ENCODE measurements around the gene FHIT.

FHIT gene

GRCh38 chr3:60453326-60453725 lies 797.9 kb downstream of the FHIT start:
- TF ChIP-seq, protein P1, sequence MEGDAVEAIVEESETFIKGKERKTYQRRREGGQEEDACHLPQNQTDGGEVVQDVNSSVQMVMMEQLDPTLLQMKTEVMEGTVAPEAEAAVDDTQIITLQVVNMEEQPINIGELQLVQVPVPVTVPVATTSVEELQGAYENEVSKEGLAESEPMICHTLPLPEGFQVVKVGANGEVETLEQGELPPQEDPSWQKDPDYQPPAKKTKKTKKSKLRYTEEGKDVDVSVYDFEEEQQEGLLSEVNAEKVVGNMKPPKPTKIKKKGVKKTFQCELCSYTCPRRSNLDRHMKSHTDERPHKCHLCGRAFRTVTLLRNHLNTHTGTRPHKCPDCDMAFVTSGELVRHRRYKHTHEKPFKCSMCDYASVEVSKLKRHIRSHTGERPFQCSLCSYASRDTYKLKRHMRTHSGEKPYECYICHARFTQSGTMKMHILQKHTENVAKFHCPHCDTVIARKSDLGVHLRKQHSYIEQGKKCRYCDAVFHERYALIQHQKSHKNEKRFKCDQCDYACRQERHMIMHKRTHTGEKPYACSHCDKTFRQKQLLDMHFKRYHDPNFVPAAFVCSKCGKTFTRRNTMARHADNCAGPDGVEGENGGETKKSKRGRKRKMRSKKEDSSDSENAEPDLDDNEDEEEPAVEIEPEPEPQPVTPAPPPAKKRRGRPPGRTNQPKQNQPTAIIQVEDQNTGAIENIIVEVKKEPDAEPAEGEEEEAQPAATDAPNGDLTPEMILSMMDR (IDR thresholded peaks at IDR 0.05; ENCODE audit: borderline replicate concordance, insufficient read depth, low read depth, low read length) = no peak
- no peak overlapping the region for H3K4me3 ChIP-seq (ENCODE audit: low read depth, low read length)

DNA sequence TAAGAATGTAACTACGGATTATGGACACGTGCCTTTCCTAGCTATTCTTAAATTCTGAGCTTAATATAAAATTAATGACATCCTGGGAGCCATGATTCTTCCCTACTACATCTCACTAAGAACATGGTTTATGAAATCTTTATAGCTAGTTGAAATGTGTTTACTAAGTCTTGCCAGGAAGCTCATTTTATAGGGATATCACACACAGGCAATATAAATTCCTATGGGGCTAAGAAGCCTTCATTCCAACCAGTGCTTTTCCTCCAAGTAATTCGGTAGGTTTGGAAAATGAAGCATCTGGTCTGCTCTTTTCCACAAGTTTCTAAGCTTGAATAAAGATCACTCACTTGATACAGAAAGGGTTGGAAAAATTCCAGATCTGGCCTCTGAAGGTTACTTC lies 802.6 kb downstream of the FHIT start:
- TF ChIP-seq, protein P1 (IDR thresholded peaks at IDR 0.05; ENCODE audit: borderline replicate concordance, insufficient read depth, low read depth, low read length) = no peak
- no peak overlapping the region for H3K4me3 ChIP-seq (ENCODE audit: low read depth, low read length)

DNA sequence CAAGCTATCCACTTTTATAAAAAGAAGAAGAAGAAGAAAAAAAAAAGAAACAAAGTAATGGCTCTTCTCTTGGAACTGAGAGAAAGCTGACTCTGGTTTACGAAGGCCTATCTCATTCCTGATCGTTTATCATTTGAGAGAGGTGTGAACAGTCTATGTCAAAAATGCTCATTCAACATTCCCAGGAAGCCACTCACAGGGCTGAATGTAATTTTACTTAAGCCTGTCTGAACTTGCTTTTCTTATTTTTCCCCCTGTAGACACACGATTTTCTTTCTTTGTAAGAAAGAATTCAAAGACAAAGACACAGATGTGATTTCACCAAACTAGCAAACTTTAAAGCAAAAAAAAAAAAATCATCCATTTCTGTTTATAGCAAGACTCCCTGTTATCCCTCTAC lies 805.8 kb downstream of the FHIT start:
- no peak overlapping the region for H3K4me3 ChIP-seq (ENCODE audit: low read depth, low read length)
- TF ChIP-seq, protein P1 (IDR thresholded peaks at IDR 0.05; ENCODE audit: borderline replicate concordance, insufficient read depth, low read depth, low read length) = no peak

DNA sequence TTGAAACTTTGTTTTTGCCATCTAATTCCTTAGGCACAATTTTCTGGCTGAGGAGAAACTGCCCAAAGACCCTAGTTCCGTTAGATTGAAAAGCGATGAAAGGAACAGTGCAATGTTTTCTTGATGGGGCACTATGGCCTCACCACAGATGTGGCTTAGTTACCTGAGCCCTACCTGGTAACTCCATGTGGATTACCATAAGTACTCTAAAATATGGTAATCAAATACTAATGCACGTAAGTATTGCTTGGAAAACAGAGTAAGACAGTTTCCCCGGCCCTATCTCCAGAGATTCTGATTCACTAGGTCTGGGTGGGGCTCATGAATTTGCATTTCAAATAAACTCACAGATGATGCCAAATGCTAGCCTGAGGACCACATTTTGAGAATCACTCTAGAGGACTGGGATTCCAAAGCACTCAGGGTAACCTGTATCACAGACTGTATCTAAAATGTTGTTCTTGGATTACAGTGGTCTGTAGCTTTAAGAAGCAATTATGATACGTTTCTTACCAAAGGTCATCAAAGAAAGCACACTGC lies 806.3 kb downstream of the FHIT start:
- TF ChIP-seq, protein P1 (IDR thresholded peaks at IDR 0.05; ENCODE audit: borderline replicate concordance, insufficient read depth, low read depth, low read length) = no peak
- H3K4me3 ChIP-seq (ENCODE audit: low read depth, low read length) = no peak overlapping the region

GRCh38 chr3:60440869-60441268 lies 810.4 kb downstream of the FHIT start:
- no peak overlapping the region for H3K4me3 ChIP-seq (ENCODE audit: low read depth, low read length)
- TF ChIP-seq, protein P1 (IDR thresholded peaks at IDR 0.05; ENCODE audit: borderline replicate concordance, insufficient read depth, low read depth, low read length) = no peak

GRCh38 chr3:60435941-60436650 lies 815.2 kb downstream of the FHIT start:
- H3K4me3 ChIP-seq (ENCODE audit: low read depth, low read length) = no peak overlapping the region
- TF ChIP-seq, protein P1 (IDR thresholded peaks at IDR 0.05; ENCODE audit: borderline replicate concordance, insufficient read depth, low read depth, low read length) = no peak

- H3K4me3 ChIP-seq (ENCODE audit: low read depth, low read length) = no peak overlapping the region
- TF ChIP-seq, protein P1 (IDR thresholded peaks at IDR 0.05; ENCODE audit: borderline replicate concordance, insufficient read depth, low read depth, low read length) = no peak
Measured at GRCh38 chr3:60434950-60435349, 816.3 kb downstream of the FHIT start.
